Mammary epithelial cell (primary cell): ENCODE measurements around the gene GSTM3.

Source experiments
- EZH2 ChIP-seq: IDR thresholded peaks from 2 replicates; pipeline ENCODE4 v1.6.1; 2012; ENCODE audit warnings: low read length, inconsistent platforms, borderline replicate concordance
- TF ChIP-seq, protein P1 (sequence below), 2 donors: IDR thresholded peaks in 1 of 2; conservative IDR thresholded peaks in 1 of 2; 2 replicates each; pipeline ENCODE4 v1.5.1; 2011 to 2012; ENCODE audit warnings: inconsistent platforms in 2 of 2, low read length in 2 of 2, mild to moderate bottlenecking in 2 of 2, control low read depth in 1 of 2, low read depth in 1 of 2; ENCODE audit not compliant: insufficient read depth in 1 of 2; ENCODE audit errors: extremely low read depth in 1 of 2

DNA sequence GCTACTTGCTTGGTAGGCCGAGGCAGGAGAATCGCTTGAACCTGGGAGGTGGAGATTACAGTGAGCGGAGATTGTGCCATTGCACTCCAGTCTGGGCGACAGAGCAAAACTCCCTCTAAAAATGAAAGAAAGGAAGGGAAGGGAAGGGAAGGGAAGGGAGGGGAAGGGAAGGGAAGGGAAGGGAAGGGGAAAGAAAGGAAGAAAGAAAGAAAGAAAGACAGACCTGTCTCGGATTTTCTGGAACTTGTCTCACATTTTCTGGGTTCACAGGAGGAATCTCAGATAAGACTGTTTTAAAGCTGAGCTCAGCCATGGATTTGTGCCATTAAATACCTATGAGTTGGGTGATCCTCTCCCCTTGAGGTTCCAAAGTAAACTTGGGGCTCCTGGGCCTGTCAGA, 15.9 kb downstream of the GSTM3 start:
- TF ChIP-seq, protein P1, sequence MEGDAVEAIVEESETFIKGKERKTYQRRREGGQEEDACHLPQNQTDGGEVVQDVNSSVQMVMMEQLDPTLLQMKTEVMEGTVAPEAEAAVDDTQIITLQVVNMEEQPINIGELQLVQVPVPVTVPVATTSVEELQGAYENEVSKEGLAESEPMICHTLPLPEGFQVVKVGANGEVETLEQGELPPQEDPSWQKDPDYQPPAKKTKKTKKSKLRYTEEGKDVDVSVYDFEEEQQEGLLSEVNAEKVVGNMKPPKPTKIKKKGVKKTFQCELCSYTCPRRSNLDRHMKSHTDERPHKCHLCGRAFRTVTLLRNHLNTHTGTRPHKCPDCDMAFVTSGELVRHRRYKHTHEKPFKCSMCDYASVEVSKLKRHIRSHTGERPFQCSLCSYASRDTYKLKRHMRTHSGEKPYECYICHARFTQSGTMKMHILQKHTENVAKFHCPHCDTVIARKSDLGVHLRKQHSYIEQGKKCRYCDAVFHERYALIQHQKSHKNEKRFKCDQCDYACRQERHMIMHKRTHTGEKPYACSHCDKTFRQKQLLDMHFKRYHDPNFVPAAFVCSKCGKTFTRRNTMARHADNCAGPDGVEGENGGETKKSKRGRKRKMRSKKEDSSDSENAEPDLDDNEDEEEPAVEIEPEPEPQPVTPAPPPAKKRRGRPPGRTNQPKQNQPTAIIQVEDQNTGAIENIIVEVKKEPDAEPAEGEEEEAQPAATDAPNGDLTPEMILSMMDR (conservative IDR thresholded peaks at IDR 0.05 in 1 of 2, IDR thresholded peaks at IDR 0.05 in 1 of 2; ENCODE audit: extremely low read depth in 1 of 2, insufficient read depth in 1 of 2, low read depth in 1 of 2, low read length in 2 of 2), result no peak
- TF ChIP-seq EZH2, result no peak
